ENCODE results near the gene CDH13. TPM values are rescaled to one million over a fixed set of nuclear protein-coding genes. Genes with fewer than 3 reads are reported as not detected.

Gene CDH13
- polyA plus RNA-seq, 2 of the 4 experiments (the other 2 are of a cell fraction) = not detected

GRCh38 chr16:83338941-83339340 is 712.2 kb downstream of the CDH13 start:
- no peak overlapping the region for H3K4me2 ChIP-seq
- CTCF ChIA-PET = no interaction called here
- FAIRE-seq (no peak), DNase-seq (ENCODE audit: low read depth in 1 of 2, low spot score in 1 of 2) (no peak), ATAC-seq (no peak)
- POLR2A ChIA-PET = no interaction called here
- H3K9me3 ChIP-seq = no peaks in the 10 kb centered on the region
- WGBS (ENCODE audit: missing lambda C conversion rate) = 43% methylated on average over 2 of the region's 2 CpGs
- TF ChIP-seq HOXA7 (CRISPR knock-in tag; IDR thresholded peaks at IDR 0.05) (no peak), NPAS2 (CRISPR knock-in tag; IDR thresholded peaks at IDR 0.05; ENCODE audit: borderline replicate concordance) (no peak), HEYL (CRISPR knock-in tag; IDR thresholded peaks at IDR 0.05) (no peak), RFX5 (IDR thresholded peaks at IDR 0.05) (no peak), FOXS1 (CRISPR knock-in tag; IDR thresholded peaks at IDR 0.05) (no peak), MYC (IDR thresholded peaks at IDR 0.05; ENCODE audit: borderline replicate concordance, low read length) (no peak), MAFK (IDR thresholded peaks at IDR 0.05; ENCODE audit: partially characterized antibody) (no peak), RARB (CRISPR knock-in tag; IDR thresholded peaks at IDR 0.05) (no peak), MAZ (IDR thresholded peaks at IDR 0.05; ENCODE audit: borderline replicate concordance, low read depth, low read length) (no peak), CBX8 (IDR thresholded peaks at IDR 0.05) (no peak), NFE2L2 (conservative IDR thresholded peaks at IDR 0.05; ENCODE audit: low read length) (no peak), ESRRA (IDR thresholded peaks at IDR 0.05; ENCODE audit: borderline replicate concordance, low read length) (no peak), PHF8 (IDR thresholded peaks at IDR 0.05; ENCODE audit: borderline replicate concordance, low read depth) (no peak), ATOH8 (CRISPR knock-in tag; IDR thresholded peaks at IDR 0.05; ENCODE audit: low read depth) (no peak), RCOR1 (IDR thresholded peaks at IDR 0.05; ENCODE audit: low read depth, low read length) (no peak)
- H3K4me3 ChIP-seq = no peak overlapping the region
- no peak overlapping the region for H3K27ac ChIP-seq
- no peaks in the 10 kb centered on the region for H3K4me1 ChIP-seq

GRCh38 chr16:83343935-83344366 is 717.2 kb downstream of the CDH13 start:
- WGBS (ENCODE audit: missing lambda C conversion rate) = 14% methylated on average over 8 of the region's 8 CpGs
- POLR2A ChIA-PET = no interaction called here
- Histone ChIP-seq H3K4me1 (no peaks in the 10 kb centered on the region), H3K9me3 (no peaks in the 10 kb centered on the region), H3K4me3 (no peak overlapping the region), H3K4me2 (no peak overlapping the region), H3K27ac (no peak overlapping the region)
- CTCF ChIA-PET = interaction anchor here (0.7 kb wide), 1 partner anchor 13 kb away, joined by 3 read pairs; no protein-coding TSS in a partner anchor
- TF ChIP-seq PBX3 (IDR thresholded peaks at IDR 0.05) = no peak
- TF ChIP-seq EP300 (IDR thresholded peaks at IDR 0.05) = no peak
- TF ChIP-seq HDAC2 (IDR thresholded peaks at IDR 0.05) = no peak
- no peak for TF ChIP-seq ZC3H11A (IDR thresholded peaks at IDR 0.05)
- no peak for TF ChIP-seq RARB (CRISPR knock-in tag; IDR thresholded peaks at IDR 0.05)
- no peak for TF ChIP-seq EHMT2 (IDR thresholded peaks at IDR 0.05; ENCODE audit: low read depth)
- no peak for TF ChIP-seq TFCP2L1 (CRISPR knock-in tag; IDR thresholded peaks at IDR 0.05)
- no peak for TF ChIP-seq FOSB (CRISPR knock-in tag; IDR thresholded peaks at IDR 0.05)
- no peak for ATAC-seq
- no peak for FAIRE-seq
- peak in 1 of 2 experiments; percentile 17 for DNase-seq (ENCODE audit: low read depth in 1 of 2, low spot score in 1 of 2)

- Histone ChIP-seq H3K4me3 (no peak overlapping the region), H3K4me2 (no peak overlapping the region), H3K27ac (no peak overlapping the region), H3K9me3 (no peaks in the 10 kb centered on the region), H3K4me1 (no peaks in the 10 kb centered on the region)
- ATAC-seq = no peak
- ChIA-PET CTCF (interaction anchor here (0.9 kb wide), 1 partner anchor 10 kb away, joined by 3 read pairs; no protein-coding TSS in a partner anchor), POLR2A (no interaction called here)
- DNase-seq (ENCODE audit: low read depth in 1 of 2, low spot score in 1 of 2) = no peak
- WGBS (ENCODE audit: missing lambda C conversion rate) = 7% methylated on average over 14 of the region's 14 CpGs
- TF ChIP-seq ATOH8 (CRISPR knock-in tag; IDR thresholded peaks at IDR 0.05; ENCODE audit: low read depth) (no peak), FOXS1 (CRISPR knock-in tag; IDR thresholded peaks at IDR 0.05) (no peak), HMGXB4 (CRISPR knock-in tag; IDR thresholded peaks at IDR 0.05; ENCODE audit: borderline replicate concordance) (no peak), SREBF2 (IDR thresholded peaks at IDR 0.05) (no peak)
- FAIRE-seq = no peak
Measured at GRCh38 chr16:83345846-83346640, 719.3 kb downstream of the CDH13 start.
